NCI-H748 (cell line): Measurements from ENCODE around the gene GPR137B.

Source experiments
- DNase-seq: peaks from one replicate; lab custom pipeline; 2025; ENCODE audit not compliant: unreplicated experiment; lab: John Stamatoyannopoulos, UW

The GPR137B gene, protein sequence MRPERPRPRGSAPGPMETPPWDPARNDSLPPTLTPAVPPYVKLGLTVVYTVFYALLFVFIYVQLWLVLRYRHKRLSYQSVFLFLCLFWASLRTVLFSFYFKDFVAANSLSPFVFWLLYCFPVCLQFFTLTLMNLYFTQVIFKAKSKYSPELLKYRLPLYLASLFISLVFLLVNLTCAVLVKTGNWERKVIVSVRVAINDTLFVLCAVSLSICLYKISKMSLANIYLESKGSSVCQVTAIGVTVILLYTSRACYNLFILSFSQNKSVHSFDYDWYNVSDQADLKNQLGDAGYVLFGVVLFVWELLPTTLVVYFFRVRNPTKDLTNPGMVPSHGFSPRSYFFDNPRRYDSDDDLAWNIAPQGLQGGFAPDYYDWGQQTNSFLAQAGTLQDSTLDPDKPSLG

DNA sequence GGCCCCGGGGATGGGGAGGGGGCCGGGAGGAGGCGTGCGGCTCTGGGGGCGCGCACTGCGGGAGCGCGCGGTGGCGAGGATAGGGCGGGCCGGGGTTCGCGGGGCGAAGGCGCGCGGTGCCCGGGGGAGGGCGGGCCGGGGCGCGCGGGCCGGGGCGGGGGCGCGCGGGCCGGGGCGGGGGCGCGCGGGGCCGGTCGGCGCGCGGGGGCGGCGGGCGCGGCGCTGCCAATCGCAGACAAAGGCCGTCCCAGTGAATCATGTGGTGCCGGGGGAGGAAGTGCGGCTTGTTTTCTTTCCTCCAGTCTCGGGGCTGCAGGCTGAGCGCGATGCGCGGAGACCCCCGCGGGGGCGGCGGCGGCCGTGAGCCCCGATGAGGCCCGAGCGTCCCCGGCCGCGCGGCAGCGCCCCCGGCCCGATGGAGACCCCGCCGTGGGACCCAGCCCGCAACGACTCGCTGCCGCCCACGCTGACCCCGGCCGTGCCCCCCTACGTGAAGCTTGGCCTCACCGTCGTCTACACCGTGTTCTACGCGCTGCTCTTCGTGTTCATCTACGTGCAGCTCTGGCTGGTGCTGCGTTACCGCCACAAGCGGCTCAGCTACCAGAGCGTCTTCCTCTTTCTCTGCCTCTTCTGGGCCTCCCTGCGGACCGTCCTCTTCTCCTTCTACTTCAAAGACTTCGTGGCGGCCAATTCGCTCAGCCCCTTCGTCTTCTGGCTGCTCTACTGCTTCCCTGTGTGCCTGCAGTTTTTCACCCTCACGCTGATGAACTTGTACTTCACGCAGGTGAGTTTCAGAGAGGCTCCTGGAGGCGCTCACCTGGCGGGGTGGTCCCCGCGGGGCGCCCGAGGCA, at the start of gene GPR137B:
GPR137B (plus strand) TSS at position 287 of the 851 bp plus-strand sequence; CDS start at position 371, 84 bp downstream.
- peak; percentile 68 for DNase-seq

DNA sequence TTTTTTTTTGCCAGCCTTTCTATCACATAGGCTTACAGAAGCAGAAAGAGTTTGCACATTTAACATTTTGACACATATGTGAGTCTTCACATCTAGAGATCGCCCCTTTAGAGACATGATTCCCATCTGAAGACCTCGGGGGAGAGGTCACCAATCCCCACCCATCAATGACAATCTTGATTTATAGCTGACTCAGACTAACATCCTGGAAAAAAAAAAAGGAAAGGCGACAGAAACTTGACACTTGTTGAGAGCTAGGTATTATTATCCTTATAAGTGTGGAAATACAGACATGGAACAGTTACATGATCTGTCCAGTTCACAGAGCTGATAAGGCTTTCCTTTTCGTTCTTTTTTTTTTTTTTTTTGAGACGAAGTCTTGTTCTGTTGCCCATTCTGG, 49.4 kb upstream of the GPR137B start:
- DNase-seq: no peak

DNA sequence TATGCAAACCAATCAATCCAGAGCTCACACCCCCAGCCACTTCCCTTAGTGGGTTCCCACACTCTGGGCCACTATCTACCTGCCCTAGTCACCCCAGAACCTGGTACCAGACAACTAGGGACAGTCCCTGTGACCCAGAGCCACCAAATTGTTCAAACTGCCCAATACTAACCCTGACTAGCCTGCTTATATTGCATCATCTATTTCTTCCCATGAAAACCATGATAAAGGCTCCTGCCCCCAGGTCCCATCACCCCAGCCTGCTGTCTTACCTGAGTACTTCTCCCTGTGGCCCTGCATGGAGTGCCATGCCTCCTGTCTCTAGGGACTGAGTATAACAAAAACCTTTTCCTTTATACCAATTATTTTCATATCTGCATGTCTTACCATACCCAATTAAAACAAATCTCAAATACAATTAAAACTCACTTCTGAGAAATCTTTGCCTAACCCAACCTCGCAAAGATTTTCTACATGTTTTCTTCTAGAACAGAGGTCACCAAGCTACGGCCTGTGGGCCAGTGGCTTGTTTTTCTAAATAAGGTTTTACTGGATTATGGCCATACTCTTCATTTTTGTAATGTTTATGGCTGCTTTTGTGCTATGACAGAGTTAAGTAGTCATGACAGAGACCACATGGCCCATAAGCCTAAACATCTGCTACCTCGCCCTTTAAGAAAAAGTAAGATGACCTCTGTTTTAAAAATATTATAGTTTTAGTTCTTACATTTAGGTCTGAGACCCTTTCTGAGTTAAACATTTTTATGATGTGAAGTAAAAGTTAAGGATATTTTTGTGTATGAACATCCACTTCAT, 46.4 kb upstream of the GPR137B start:
- no peak for DNase-seq

DNA sequence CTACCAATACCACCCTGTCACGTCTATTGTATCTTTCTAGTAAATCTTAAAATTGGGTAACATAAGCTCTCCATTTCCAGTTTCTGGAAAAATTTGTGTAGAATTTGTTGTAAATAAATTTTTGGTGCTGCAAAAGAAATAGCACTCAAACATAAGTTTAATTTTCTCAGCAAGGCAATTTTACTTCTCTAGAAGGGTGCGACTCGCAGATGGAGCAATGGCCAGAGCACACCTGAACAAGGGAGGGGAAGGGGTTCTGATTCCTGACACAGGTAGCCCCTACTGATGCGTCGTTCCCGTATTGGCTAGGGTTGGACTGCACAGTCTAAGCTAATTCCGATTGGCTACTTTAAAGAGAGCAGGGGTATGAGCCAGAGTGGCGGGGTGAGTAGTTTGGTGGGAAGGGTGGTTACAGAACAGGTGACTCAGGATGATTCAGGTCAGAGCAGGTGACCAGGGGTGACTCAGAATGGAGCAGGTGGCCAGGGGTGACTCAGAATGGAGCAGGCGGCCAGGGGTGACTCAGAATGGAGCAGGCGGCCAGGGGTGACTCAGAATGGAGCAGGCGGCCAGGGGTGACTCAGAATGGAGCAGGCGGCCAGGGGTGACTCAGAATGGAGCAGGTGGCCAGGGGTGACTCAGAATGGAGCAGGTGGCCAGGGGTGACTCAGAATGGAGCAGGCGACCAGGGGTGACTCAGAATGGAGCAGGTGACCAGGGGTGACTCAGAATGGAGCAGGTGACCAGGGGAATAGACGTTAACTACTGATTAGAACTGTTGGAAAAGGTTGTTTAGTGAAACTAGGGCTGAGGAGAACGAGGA, 45.5 kb upstream of the GPR137B start:
- DNase-seq: peak; percentile 57

DNA sequence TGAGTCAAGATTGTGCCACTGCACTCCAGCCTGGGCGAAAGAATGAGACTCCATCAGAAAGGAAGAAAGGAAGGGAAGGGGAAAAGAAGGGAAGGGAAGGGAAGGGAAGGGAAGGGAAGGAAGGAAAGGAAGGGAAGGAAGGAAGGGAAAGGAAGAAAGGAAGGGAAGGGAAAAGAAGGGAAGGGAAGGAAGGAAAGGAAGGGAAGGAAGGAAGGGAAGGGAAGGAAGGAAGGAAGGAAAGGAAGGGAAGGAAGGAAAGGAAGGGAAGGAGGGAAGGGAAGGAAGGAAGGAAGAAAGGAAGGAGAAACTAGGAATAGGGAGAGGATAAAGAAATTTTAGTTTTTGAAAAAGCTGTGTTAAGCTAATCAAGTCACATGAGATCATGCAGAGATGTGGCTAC, 44.1 kb upstream of the GPR137B start:
- DNase-seq: no peak

DNA sequence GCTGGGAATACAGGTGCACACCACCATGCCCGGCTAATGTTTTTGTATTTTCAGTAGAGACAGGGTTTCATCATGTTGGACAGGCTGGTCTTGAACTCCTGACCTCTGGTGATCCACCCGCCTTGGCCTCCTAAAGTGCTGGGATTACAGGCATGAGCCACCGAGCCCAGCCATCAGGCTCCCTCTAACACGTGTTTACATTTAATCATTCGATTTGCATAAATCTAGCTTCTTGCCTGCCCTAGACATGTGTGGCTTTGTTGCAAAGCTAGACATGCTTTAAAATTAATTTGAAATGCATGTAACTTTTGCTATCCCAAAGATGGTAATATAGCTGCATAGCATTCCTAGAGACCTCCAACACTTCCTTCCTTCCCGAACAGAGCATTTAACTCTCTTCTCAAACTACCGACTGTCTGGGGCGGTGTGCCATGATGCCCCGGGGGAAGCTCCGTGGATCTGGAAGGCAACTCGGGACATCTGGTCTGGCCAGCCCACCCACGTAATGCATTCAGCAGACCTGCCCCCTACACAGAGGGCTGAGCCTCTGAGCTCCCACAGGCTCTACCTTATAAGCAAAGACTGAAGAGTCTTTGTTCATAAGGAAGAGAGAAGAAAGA, 42.9 kb upstream of the GPR137B start:
- DNase-seq: no peak

DNA sequence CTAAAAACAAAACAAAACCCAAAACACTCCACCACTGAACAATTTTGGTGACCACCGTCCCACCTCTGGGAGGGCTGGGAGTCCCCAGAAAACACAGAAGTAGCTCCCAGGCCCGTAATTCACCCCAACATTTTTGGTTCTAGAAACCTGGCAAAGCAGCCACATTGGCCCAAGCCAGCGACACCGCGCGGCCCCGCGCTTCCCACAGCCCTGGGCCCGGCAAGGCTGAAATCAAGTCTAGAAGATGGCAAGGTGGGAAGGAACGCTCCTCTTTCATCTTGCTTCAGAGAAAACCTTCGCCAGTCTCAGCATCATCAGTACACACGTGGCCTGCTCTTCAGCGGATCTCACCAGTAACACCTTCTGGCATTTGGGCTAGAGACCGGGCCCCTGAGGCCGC, 41.5 kb upstream of the GPR137B start:
- no peak for DNase-seq

DNA sequence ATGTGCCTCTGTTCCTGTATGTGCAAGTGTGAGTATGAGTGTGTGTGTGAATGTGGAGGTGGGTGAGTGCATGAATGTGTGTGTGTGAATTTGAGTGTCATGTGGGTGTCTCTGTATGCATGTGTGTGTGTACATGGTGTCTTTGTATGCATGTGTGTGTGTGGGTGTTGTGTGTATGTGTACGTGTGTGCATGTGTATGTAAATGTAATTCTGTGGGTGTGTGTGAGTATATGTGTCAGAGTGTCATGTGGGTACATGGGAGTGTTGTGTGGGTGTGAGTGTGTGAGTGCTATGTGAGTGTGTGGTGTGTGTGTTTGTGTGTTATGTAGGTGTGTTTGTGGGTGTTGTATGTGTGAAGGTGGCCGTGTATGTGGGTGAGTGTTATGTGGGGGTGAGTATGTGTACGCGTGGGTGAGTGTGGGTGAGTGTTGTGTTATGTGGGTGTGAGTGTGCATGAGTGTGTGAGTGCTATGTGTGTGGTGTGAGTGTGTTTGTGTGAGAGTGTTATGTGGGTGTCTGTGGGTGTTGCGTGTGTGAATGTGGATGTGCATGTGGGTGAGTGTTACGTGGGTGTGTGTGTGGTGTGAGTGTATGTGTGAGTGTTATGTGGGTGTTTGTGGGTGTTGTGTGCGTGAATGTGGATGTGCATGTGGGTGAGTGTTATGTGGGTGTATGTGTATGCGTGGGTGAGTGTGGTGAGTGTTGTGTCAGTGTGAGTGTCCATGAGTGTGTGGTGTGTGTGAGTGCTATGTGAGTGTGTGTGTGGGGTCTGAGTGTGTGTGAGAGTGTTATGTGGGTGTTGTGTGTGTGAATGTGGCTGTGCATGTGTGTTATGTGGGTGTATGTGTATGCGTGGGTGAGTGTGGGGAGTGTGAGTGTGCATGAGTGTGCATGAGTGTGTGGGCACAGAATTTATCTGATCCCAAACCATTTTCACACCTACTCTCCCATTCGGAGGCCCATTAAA, 40.8 kb upstream of the GPR137B start:
- DNase-seq: no peak

DNA sequence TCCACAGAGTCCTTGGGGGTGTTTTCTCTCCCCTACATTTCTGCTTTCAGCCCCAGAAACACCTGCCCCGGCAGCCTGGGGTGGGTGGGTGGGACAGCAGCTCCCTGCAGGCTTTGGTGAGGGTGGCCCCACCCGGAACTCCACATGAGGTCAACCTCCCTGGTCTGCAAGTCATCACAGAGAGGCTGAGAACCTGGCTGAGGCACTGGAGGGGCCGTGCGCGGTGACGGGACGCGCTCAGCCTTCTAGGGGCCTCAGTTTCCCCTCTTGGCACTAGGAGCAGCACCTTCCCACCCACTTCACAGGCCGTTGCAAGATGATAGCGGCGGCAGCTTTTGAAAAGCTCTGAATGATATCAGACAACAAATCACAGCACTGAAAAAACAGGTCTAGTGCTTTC, 39.7 kb upstream of the GPR137B start:
- DNase-seq: no peak

DNA sequence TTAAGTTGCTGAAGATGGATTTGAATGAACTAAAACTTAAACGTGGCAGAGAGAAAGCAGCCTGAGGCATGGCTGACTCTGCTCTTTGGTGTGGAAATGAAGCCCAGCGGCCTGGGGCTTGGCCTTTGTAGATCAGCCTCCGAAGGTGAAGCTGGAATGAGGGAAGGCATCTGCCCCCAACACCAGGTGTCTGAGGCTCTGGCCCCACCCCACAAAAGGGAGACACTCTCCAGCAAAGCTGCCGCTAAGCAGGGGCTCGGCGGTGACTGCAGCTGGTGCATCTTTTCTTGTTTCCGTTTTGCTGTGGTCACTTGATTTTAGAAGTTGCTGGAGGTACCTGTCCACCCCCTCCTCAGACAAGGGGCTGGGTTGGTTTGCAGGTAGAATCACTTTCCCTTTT, 39.3 kb upstream of the GPR137B start:
- no peak for DNase-seq

DNA sequence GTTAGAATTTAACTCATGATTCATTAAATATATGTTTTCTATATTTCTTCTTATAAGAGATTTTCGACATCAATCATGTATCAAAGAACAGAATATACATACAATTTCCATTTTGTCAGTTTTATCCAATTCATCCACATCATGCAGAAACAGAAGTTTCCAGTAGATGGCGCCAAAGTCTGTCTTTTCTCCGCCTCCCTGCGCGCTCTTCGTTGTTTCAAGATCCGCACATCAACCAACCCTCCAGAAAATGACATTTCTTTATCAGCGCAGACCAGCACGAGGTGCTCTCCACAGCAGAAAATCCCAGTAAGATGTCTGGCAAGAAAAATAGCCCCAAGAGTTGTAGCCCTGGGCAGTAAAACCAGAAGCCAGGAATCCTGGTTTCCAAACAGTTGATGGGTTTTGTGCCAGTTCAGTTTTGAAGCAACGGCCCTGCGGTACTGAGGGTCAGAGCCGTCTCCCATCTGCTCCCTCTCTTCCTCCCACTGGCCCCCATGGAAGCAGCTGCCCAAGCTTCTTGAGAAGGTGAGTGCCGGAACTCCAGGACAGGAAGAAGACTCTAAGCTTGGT, 38.6 kb upstream of the GPR137B start:
- peak; percentile 42 for DNase-seq

DNA sequence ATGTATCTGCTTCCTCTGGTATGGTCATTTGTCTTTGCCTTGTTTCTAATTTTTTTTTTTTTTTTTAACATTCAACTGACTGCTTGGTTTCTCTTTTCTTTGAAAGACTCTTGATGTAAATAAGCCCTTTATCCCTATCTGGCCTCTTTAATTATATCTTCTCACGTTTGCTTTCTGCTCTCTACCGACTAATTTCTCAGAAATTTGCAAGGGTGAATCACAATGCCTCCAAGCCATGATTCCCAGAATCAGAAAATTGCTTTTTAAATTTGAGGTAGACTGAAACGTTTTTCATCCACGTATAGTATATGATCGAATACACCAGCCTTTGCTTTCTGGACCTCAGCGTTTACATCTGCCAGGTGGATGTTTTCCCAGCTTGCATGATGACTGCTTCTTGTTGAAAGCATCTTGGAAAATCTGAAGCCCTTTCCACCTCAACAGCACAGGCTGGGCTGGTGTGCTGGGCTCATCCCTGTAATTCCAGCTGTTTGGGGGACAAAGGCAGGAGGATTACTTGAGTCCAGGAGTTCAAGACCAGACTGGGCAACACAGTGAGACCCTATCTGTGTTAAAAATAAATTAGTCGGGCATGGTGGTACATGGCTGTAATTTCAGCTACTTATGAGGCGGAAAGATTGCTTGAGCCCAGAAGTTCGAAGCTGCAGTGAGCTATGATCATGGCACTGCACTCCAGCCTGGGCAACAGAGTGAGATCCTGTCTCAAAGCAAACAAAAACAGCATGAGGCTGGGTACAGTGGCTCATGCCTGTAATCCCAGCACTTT, 35.0 kb upstream of the GPR137B start:
- DNase-seq: no peak

DNA sequence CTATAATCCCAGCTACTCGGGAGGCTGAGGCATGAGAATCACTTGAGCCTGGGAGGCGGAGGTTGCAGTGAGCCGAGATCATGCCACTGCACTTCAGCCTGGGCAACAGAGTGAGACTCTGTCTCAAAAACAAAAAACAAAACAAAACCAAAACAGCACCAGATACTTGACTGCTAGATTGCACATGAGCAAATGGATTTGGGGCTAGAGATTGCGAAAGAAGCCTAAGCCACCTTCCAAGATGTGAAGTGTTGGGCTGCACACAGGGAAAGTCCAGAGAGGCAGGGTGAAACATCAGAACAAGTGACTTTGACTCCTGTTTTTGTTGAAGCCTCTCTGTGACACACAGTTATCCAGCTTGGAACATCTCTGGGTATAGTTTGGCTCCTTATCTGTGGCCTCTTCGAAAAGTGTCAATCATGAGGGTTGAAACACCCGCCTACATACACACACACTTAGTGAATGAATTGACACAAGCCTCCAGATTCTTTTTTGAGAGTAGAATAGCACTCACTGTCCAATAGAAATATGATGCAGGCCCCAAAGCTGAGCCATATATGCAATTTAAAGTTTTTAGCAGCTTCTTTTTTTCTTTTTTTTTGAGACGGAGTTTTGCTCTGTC, 34.2 kb upstream of the GPR137B start:
- DNase-seq: no peak

DNA sequence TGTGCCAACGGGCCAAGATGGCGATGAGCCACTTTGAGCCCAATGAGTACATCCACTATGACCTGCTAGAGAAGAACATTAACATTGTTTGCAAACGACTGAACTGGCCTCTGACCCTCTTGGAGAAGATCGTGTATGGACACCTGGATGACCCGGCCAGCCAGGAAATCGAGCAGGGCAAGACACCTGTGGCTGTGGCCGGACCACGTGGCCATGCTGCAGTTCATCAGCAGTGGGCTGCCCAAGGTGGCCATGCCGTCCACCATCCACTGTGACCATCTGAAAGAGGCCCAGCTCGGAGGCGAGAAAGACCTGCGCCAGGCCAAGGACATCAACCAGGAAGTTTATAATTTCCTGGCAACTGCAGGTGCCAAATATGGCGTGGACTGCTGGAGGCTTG, 32.2 kb upstream of the GPR137B start:
- DNase-seq: no peak

DNA sequence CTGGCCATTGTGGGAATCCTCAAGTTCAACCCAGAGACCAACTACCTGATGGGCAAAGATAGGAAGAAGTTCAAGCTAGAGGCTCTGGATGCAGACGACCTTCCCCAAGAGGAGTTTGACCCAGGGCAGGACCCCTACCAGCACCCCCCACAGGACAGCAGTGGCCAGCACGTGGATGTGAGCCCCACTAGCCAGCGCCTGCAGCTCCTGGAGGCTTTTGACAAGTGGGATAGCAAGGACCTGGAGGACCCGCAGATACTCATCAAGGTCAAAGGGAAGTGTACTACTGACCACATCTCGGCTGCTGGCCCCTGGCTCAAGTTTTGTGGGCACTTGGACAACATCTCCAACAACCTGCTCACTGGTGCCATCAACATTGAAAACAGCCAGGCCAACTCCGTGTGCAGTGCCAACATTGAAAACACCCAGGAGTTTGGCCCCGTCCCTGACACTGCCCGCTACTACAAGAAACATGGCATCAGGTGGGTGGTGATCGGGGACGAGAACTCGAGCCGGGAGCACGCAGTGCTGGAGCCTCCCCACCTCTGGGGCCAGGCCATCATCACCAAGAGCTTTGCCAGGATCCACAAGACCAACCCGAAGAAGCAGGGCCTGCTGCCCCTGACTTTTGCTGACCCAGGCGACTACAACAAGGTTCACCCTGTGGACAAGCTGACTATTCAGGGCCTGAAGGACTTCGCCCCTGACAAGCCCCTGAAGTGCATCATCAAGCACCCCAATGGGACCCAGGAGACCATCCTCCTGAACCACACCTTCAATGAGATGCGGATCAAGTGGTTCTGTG, 30.6 kb upstream of the GPR137B start:
- DNase-seq: no peak

DNA sequence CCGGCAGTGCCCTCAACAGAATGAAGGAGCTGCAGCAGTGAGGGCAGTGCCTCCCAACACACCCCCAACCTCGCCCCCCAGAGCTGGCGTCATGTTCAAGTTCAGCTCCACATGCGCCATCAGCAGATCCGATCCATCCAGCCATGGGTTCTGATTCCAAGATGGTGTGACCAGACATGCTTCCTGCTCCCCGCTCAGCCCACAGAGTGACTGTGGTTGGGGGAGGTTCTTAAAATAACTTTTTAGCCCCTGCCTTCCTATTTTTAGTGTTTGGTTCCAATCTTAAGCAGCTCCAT, 30.1 kb upstream of the GPR137B start:
- DNase-seq: no peak
